ENCODE measurements around the gene ZNF547. TPM values are rescaled to one million over a fixed set of nuclear protein-coding genes. Genes with fewer than 3 reads are reported as not detected.
A peak's percentile ranks its signal among the peaks of the same experiment; 100 is the strongest.

ZNF547 gene
- total and polyA plus RNA-seq, 12 donors: 1.1 to 10.9 (median 4.6) TPM

DNA sequence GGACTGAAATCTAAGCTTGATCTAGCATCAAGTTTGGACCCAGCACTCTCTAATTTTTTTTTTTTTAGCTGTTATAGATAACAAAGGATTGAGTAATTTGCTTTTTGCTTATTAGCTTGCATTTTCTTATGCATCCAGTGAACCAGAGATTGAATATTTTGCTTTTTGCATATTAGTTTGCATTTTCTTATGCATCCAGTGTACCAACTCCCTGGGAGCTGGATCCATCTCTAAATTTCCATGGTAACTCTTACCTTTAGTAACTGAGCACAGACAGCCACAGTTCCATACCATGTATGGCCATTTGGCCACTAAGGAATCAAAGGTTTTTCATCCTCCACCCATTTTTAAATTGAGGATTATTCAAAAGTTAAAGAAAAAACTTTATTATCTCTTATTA is 17.6 kb downstream of the ZNF547 start:
- peaks cover 0 to 18% (median 0%) of the 10 kb centered on the region in 3 donors for H3K9me3 ChIP-seq (replicated peaks in 1 of 3)
- no peak overlapping the region for H3K27ac ChIP-seq
- no peaks in the 10 kb centered on the region for H3K27me3 ChIP-seq
- TF ChIP-seq POLR2A (IDR thresholded peaks at IDR 0.05): no peak
- TF ChIP-seq, protein P1, sequence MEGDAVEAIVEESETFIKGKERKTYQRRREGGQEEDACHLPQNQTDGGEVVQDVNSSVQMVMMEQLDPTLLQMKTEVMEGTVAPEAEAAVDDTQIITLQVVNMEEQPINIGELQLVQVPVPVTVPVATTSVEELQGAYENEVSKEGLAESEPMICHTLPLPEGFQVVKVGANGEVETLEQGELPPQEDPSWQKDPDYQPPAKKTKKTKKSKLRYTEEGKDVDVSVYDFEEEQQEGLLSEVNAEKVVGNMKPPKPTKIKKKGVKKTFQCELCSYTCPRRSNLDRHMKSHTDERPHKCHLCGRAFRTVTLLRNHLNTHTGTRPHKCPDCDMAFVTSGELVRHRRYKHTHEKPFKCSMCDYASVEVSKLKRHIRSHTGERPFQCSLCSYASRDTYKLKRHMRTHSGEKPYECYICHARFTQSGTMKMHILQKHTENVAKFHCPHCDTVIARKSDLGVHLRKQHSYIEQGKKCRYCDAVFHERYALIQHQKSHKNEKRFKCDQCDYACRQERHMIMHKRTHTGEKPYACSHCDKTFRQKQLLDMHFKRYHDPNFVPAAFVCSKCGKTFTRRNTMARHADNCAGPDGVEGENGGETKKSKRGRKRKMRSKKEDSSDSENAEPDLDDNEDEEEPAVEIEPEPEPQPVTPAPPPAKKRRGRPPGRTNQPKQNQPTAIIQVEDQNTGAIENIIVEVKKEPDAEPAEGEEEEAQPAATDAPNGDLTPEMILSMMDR (IDR thresholded peaks at IDR 0.05): no peak
- DNase-seq: no peak
- intact Hi-C loops (cut with DNase I): no loop called here
- H3K4me1 ChIP-seq (replicated peaks in 1 of 2): no peaks in the 10 kb centered on the region
- peaks cover 0 to 11% of the 10 kb centered on the region in 2 donors for H3K36me3 ChIP-seq (replicated peaks in 1 of 2)
- H3K4me3 ChIP-seq: no peak overlapping the region

DNA sequence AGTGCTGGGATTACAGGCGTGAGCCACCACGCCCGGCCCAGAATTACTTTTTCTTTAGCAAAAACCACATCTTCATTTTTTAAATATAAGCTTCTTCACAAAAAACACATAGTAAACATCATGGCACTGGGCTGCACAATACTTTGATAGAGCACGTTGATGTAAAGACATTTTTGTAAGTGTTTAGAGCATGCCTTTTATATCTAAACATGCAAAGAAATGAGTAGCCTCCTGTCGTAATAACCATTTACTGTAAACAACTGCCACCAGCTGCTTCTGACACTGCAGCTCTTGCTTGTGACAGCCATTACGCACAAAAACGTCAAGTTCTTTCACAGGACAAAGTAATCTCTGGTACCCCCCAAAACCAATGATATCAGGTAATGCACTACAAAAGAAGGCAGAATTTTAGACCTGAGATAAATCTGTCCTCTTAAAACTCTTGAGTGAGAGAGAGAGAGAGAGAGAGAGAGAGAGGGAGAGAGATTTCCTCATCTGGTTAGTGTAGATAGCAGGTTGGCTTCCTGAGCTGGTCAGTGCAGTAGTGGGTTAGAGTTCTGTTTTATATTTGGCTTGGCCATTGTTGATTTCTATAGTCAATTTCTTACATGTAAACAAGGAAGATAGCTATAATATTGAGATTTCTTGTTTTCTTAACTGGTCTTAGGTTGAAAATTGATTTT is 19.6 kb downstream of the ZNF547 start:
- Histone ChIP-seq H3K4me3 (no peak overlapping the region), H3K9me3 (replicated peaks in 1 of 3) (peaks cover 0 to 4% (median 0%) of the 10 kb centered on the region in 3 donors), H3K27me3 (no peaks in the 10 kb centered on the region), H3K36me3 (replicated peaks in 1 of 2) (peaks cover 0 to 2% of the 10 kb centered on the region in 2 donors), H3K4me1 (replicated peaks in 1 of 2) (no peaks in the 10 kb centered on the region), H3K27ac (no peak overlapping the region)
- no peak for DNase-seq
- TF ChIP-seq, protein P1 (IDR thresholded peaks at IDR 0.05): no peak
- TF ChIP-seq POLR2A (IDR thresholded peaks at IDR 0.05): no peak
- intact Hi-C loops (cut with DNase I): no loop called here
- whole genome bisulfite sequencing, 4 donors: 86 to 91% (median 87%) methylated on average over 7 of the region's 7 CpGs

DNA sequence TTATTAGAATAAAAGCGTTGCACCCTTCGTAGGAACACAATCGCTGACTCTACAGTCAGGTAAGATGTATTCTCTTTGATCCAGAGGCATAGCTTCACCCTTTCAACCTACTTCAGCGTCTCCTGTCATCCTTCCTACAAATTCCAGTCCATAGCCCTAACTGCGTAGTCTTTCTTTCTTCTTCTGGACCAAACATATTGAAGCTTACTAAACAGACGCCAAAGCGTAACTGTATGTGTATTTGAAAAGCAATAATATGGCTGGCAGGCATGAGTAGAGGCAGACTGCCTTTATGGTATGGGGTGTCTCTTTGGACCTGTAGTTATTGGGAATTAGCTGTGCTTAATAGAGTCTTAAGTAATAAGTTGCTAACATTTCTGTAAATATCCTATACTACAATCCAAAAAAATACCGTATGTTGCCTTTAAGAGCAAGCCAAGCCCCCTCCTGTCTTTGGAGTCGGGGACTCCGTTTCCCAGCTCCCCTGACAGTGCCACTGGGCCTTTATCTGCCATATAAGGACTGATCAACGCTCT is 25.9 kb downstream of the ZNF547 start:
- Histone ChIP-seq H3K4me1 (replicated peaks in 1 of 2) (peaks cover 11 to 17% of the 10 kb centered on the region in 2 donors), H3K27me3 (no peaks in the 10 kb centered on the region), H3K9me3 (replicated peaks in 1 of 3) (no peaks in the 10 kb centered on the region), H3K27ac (peak overlapping the region in 4 of 5 donors; percentile 78 to 96 (median 87)), H3K4me3 (peak overlapping the region in 2 of 4 donors; percentile 83 to 89), H3K36me3 (replicated peaks in 1 of 2) (peaks cover 0 to 5% of the 10 kb centered on the region in 2 donors)
- intact Hi-C loops (cut with DNase I): no loop called here
- DNase-seq: no peak
- WGBS, 4 donors: 56 to 60% (median 59%) methylated on average over 11 of the region's 11 CpGs
- no peak for TF ChIP-seq POLR2A (IDR thresholded peaks at IDR 0.05)
- TF ChIP-seq, protein P1 (IDR thresholded peaks at IDR 0.05): no peak

DNA sequence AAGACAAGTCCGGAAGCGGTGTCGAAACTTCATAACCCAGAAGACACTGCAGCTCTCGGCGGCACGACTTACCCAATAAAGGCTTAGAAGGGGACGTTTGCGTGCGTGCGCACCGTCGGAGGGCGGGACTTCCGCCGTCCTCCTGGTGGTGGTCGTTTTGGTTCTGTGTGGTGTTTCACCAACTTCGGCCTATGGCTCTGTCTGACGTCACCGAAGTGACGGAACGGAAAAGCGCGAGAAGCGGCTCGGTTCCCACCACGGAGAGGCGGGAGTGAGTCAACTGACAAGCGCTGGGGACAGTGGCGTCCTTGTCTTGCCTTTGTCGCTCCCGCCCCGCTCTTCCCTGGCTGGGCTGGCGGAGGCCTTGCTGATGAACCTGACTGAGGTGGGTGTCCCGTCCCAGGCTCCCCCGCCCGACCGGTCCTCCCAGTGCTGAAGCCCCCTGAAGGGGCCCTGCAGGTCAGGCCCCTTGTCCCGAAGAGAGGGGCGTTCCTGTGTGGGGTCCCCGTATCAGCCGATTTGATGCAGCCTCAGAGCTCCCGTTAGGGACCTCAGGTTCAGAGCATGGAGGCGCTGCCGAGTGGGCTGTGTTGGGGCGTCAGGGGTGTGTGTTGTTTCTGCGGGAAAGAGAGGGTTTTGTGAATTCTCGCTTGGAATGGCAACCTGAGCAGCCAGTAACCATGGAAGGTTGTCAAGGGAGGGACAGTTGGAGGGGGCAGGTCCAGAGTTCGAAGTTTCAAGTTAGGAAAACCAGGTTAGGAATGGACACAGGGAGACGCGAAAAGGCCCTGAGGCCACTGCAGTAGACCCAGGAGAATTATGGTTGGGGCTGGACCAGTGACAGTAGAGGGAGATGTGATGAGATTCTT is 26.6 kb downstream of the ZNF547 start, which contains the start of gene ZNF548:
ZNF548 (plus strand) TSS at position 125 of the 869 bp plus-strand sequence; CDS start at position 371, 246 bp downstream.
- peak; percentile 92 to 99 (median 97) for DNase-seq
- H3K27ac ChIP-seq: peak within 1 kb of the TSS; percentile 78 to 96 (median 89)
- peaks cover 11 to 17% of the 10 kb centered on the region in 2 donors for H3K4me1 ChIP-seq (replicated peaks in 1 of 2)
- WGBS, 4 donors: 0 to 3% (median 0%) methylated on average over 23 to 50 of the region's 50 CpGs
- peak within 1 kb of the TSS; percentile 17 to 91 (median 86) for H3K4me3 ChIP-seq
- H3K9me3 ChIP-seq (replicated peaks in 1 of 3): no peaks in the 10 kb centered on the region
- TF ChIP-seq POLR2A (IDR thresholded peaks at IDR 0.05): peak; percentile 67 to 71
- TF ChIP-seq, protein P1 (IDR thresholded peaks at IDR 0.05): peak in 3 of 6 experiments; percentile 42 to 58 (median 44)
- no peaks in the 10 kb centered on the region for H3K27me3 ChIP-seq
- intact Hi-C loops (cut with DNase I): no loop called here
- peaks cover 0 to 6% of the 10 kb centered on the region in 2 donors for H3K36me3 ChIP-seq (replicated peaks in 1 of 2)
